GM20000 (cell line): ENCODE measurements around the gene GOLGA1.
A peak's percentile ranks its signal among the peaks of the same experiment; 100 is the strongest.

Experiments used
- DNase-seq: peaks from one replicate; pipeline ENCODE4 v3.0.0; 2012; ENCODE audit warnings: low spot score
- TF ChIP-seq, protein P1 (sequence below): IDR thresholded peaks from 2 replicates; pipeline ENCODE4 v1.5.1; 2012; ENCODE audit warnings: mild to moderate bottlenecking, control low read depth; ENCODE audit errors: extremely low read depth, missing control alignments

Gene GOLGA1

DNA sequence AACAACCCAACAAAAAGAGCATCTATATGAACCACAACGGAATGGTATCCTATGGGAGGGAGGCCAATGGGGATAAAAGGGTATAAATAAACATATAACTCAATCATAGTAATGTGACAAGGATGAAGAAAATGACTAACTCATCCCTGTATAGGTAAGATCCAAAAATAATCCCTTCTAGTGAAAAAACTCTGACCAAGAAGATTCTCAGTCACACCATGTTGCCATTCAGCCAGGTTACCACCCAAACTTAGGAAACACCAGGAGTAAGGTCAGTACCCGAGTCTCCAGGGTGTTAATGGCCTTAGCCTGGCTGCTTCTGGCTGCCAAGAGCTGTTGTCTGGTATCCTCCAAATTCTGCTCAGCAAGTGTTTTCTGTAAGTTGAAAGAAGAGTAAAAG, 32.8 kb downstream of the GOLGA1 start:
- no peak for DNase-seq
- TF ChIP-seq, protein P1, sequence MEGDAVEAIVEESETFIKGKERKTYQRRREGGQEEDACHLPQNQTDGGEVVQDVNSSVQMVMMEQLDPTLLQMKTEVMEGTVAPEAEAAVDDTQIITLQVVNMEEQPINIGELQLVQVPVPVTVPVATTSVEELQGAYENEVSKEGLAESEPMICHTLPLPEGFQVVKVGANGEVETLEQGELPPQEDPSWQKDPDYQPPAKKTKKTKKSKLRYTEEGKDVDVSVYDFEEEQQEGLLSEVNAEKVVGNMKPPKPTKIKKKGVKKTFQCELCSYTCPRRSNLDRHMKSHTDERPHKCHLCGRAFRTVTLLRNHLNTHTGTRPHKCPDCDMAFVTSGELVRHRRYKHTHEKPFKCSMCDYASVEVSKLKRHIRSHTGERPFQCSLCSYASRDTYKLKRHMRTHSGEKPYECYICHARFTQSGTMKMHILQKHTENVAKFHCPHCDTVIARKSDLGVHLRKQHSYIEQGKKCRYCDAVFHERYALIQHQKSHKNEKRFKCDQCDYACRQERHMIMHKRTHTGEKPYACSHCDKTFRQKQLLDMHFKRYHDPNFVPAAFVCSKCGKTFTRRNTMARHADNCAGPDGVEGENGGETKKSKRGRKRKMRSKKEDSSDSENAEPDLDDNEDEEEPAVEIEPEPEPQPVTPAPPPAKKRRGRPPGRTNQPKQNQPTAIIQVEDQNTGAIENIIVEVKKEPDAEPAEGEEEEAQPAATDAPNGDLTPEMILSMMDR: no peak

DNA sequence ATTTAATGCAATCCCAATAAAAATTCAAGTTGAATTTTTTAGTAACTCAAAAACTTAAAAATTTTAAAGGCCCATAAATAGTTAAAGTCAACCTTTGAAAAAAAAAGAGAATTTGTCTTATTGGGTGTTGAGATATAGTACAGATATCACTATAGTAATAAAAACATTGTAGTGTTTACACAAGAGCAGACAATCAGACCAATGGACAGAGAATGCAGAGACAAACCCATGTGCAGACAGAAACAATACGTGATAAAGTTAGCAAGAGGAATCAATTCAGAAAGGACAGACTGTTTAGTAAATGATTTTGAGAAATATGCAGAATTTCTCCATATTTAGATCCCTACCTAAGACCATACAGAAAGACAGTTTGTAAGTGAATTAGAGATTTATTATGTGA, 33.9 kb downstream of the GOLGA1 start:
- no peak for DNase-seq
- TF ChIP-seq, protein P1: no peak

- TF ChIP-seq, protein P1: no peak
- no peak for DNase-seq
Measured at GRCh38 chr9:124899845-124900244, 41.0 kb downstream of the GOLGA1 start.

DNA sequence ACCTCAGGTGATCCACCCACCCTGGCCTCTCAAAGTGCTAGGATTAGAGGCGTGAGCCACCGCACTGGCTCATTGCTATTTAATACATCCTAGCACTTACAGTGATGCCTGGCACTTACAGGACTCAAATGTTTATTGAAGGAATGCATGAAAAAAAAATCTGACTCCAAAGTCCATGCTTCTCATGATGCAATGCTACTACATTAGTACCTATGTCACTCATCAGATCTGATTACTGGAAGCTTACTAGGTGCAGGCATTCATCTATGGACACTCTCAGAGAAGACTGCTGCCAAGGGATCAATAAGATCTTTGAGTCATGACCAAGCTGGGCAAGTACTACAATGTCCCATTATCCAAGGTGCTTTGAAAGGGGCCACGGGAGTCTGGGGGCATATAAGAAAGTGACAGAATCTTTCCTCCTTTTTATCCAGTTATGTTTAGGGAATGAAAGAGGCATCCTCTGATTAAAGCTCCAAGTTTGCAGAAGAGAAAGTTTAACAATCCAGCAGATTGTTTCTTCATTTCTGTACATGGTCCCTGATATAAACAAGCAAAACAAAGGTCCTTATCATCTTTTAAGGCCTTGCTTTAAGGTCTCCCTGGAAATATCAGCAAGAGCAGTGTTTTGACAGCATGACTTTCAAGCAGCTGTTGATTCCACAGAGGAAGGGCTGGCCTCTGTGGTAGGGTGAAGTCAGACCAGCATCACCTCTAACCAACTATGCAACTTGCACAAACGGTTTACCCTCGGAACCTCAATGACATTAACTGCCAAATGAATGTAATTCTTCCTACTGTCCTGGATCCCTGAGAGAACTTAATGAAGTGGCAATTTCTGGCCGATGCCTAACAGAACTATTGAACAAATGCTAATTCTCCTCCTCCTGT, 43.1 kb downstream of the GOLGA1 start:
- no peak for DNase-seq
- TF ChIP-seq, protein P1: no peak

DNA sequence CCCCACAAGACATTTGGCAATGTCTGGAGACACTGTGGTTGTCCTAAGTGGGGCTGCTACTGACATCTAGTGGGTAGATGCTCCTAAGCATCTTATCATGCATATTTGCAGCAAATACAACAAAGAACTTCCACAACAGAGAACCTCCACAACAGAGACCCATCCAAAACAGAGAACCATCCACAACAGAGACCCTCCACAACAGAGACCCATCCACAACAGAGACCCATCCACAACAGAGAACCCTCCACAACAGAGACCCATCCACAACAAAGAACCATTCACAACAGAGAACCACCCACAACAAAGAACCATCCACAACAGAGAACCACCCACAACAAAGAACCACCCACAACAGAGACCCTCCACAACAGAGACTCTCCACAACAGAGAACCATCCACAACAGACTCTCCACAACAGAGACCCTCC, 46.1 kb downstream of the GOLGA1 start:
- TF ChIP-seq, protein P1: peak; percentile 24
- peak; percentile 27 for DNase-seq

GRCh38 chr9:124894035-124894740, 46.7 kb downstream of the GOLGA1 start:
- TF ChIP-seq, protein P1: no peak
- DNase-seq: no peak

- TF ChIP-seq, protein P1: no peak
- DNase-seq: no peak
Measured at GRCh38 chr9:124890179-124890578, 50.7 kb downstream of the GOLGA1 start.
